GM12878 (cell line): ENCODE data around the gene TGIF2. TPM values are rescaled to one million over a fixed set of nuclear protein-coding genes. Genes with fewer than 3 reads are reported as not detected.

Experiments used
- ATAC-seq: fragments of 200-7000 bp; cut with Tn5 transposase; 3 replicates; pipeline ENCODE4 v1.9.1; 2020; ENCODE audit warnings: mild to moderate bottlenecking, moderate library complexity
- BruUV-seq: library from RNA; stranded (reverse); fragments of 400-500 nt; replicated peaks from 2 replicates; lab custom pipeline; 2021; lab: Mats Ljungman, UMichigan
- CTCF ChIA-PET: fragments of 300-600 bp; sonication (Branson Sonifier 250); formaldehyde crosslinking; extraction: SDS; loops from one replicate; lab custom pipeline; 2021; ENCODE audit warnings: inconsistent platforms; lab: Yijun Ruan, JAX
- POLR2A ChIA-PET: fragments of 350-600 bp; formaldehyde crosslinking; extraction: SDS; loops from one replicate; lab custom pipeline; 2021; ENCODE audit warnings: inconsistent platforms; lab: Charles Lee
- RAD21 ChIA-PET: fragments of 300-600 bp; sonication (Branson Sonifier 250); formaldehyde crosslinking; loops from one replicate; lab custom pipeline; 2023; ENCODE audit warnings: antibody characterized with exemption; ENCODE audit not compliant: unreplicated experiment; lab: Charles Lee
- SMC1A ChIA-PET: fragments of 300-600 bp; sonication (Branson Sonifier 250); formaldehyde crosslinking; loops from one replicate; lab custom pipeline; 2023; ENCODE audit not compliant: unreplicated experiment, uncharacterized antibody; lab: Charles Lee
- DNase-seq: peaks from one replicate; pipeline ENCODE4 v3.0.0-alpha.2; 2011; ENCODE audit warnings: low read depth, low spot score
- FAIRE-seq: peaks from 3 replicates; lab custom pipeline; 2011; peaks lifted over from hg19 to GRCh38; lab: Jason Lieb, UNC
- H2AFZ ChIP-seq: 2 replicates; pipeline ENCODE4 v1.6.0; 2011; ENCODE audit warnings: low read depth, low read length, control low read depth; ENCODE audit not compliant: control insufficient read depth
- H3K27ac ChIP-seq: 2 replicates; pipeline ENCODE4 v1.5.1; 2011; ENCODE audit warnings: control low read depth; ENCODE audit not compliant: control insufficient read depth, insufficient read depth
- H3K27me3 ChIP-seq, 2 experiments: replicated peaks in 1 of 2; 2 replicates each; pipeline versions ENCODE4 v1.6.0 to v1.6.1; 2011; ENCODE audit warnings: low read length in 1 of 2; ENCODE audit not compliant: control insufficient read depth in 2 of 2, insufficient read depth in 2 of 2
- H3K36me3 ChIP-seq, 2 experiments: 2 replicates each; pipeline ENCODE4 v1.5.1; 2011; ENCODE audit warnings: low read length in 1 of 2; ENCODE audit not compliant: control insufficient read depth in 2 of 2, insufficient read depth in 2 of 2
- H3K4me1 ChIP-seq: 2 replicates; pipeline ENCODE4 v1.6.1; 2011; ENCODE audit warnings: mild to moderate bottlenecking, low read length, moderate library complexity, mixed read lengths; ENCODE audit not compliant: control insufficient read depth, insufficient read depth
- H3K4me2 ChIP-seq: 2 replicates; pipeline ENCODE4 v1.6.0; 2011; ENCODE audit warnings: control low read depth; ENCODE audit not compliant: control insufficient read depth, insufficient read depth
- H3K4me3 ChIP-seq: fragments of 200-600 bp; sonication (generic); 2 replicates; pipeline ENCODE4 v1.5.1; 2016
- H3K79me2 ChIP-seq: 2 replicates; pipeline ENCODE4 v1.6.0; 2011; ENCODE audit warnings: low read length; ENCODE audit not compliant: control insufficient read depth, insufficient read depth
- H3K9ac ChIP-seq: 2 replicates; pipeline ENCODE4 v1.8.0; 2011; ENCODE audit warnings: low read length, control low read depth, mixed read lengths; ENCODE audit not compliant: control insufficient read depth, insufficient read depth
- H3K9me3 ChIP-seq: replicated peaks from 3 replicates; pipeline ENCODE4 v1.5.1; 2011; ENCODE audit warnings: mild to moderate bottlenecking, low read length; ENCODE audit not compliant: control insufficient read depth, insufficient read depth
- H4K20me1 ChIP-seq: 2 replicates; pipeline ENCODE4 v1.6.0; 2011; ENCODE audit not compliant: control insufficient read depth, insufficient read depth
- BMI1 ChIP-seq: fragments of 450-650 bp; IDR thresholded peaks from 2 replicates; pipeline ENCODE4 v1.6.1; 2016; ENCODE audit warnings: mild to moderate bottlenecking, moderate library complexity, borderline replicate concordance
- CBFB ChIP-seq: IDR thresholded peaks from 2 replicates; pipeline ENCODE4 v1.6.1; 2016; ENCODE audit warnings: antibody characterized with exemption, low read depth
- CHD1 ChIP-seq: IDR thresholded peaks from 2 replicates; pipeline ENCODE4 v1.6.1; 2012; ENCODE audit warnings: low read depth, low read length, improper control_type of control experiment
- IRF3 ChIP-seq: fragments of 450-650 bp; IDR thresholded peaks from 2 replicates; pipeline ENCODE4 v1.6.1; 2014; ENCODE audit warnings: mild to moderate bottlenecking
- JUNB ChIP-seq: IDR thresholded peaks from 2 replicates; pipeline ENCODE4 v1.6.1; 2016; ENCODE audit warnings: antibody characterized with exemption, mild to moderate bottlenecking
- NR2F1 ChIP-seq: fragments of 450-650 bp; conservative IDR thresholded peaks from 2 replicates; pipeline ENCODE4 v1.6.1; 2017; ENCODE audit warnings: mild to moderate bottlenecking
- POLR2A ChIP-seq: IDR thresholded peaks from 2 replicates; pipeline ENCODE4 v1.6.1; 2011; ENCODE audit warnings: low read depth, mild to moderate bottlenecking, low read length
- POLR2AphosphoS2 ChIP-seq: IDR thresholded peaks from 2 replicates; pipeline ENCODE4 v1.6.1; 2011; ENCODE audit warnings: low read depth, mild to moderate bottlenecking, low read length, improper control_type of control experiment, moderate library complexity
- STAT1 ChIP-seq: fragments of 450-650 bp; conservative IDR thresholded peaks from 2 replicates; pipeline ENCODE4 v1.6.1; 2014; ENCODE audit warnings: antibody characterized with exemption, mild to moderate bottlenecking
- TARDBP ChIP-seq: IDR thresholded peaks from 2 replicates; pipeline ENCODE4 v1.6.1; 2016; ENCODE audit warnings: borderline replicate concordance
- TCF12 ChIP-seq: IDR thresholded peaks from 2 replicates; pipeline ENCODE4 v1.6.1; 2011; ENCODE audit warnings: low read depth, mild to moderate bottlenecking, low read length
- USF1 ChIP-seq: IDR thresholded peaks from 2 replicates; pipeline ENCODE4 v1.6.1; 2011; ENCODE audit warnings: borderline replicate concordance, low read depth, mild to moderate bottlenecking, moderate library complexity, mixed read lengths, low read length; ENCODE audit not compliant: insufficient read depth; ENCODE audit errors: extremely low read length
- USF2 ChIP-seq: IDR thresholded peaks from 2 replicates; pipeline ENCODE4 v1.6.1; 2011; ENCODE audit warnings: low read depth, low read length, improper control_type of control experiment, borderline replicate concordance
- ZNF207 ChIP-seq: fragments of 450-650 bp; IDR thresholded peaks from 2 replicates; pipeline ENCODE4 v1.6.1; 2014; ENCODE audit warnings: antibody characterized with exemption, mild to moderate bottlenecking, borderline replicate concordance
- WGBS: methylation state at CpG from one replicate; pipeline ENCODE4 v1.1.6; 2016; ENCODE audit warnings: low lambda C conversion rate; ENCODE audit not compliant: insufficient replicate concordance, insufficient coverage; ENCODE audit errors: missing lambda C conversion rate; 5-methylcytosine and 5-hydroxymethylcytosine counted together
- in situ Hi-C: fragments of 300-500 bp; cut with MboI; formaldehyde crosslinking; loops from 9 replicates; pipeline ENCODE4 v1.14.3; 2018; ENCODE audit warnings: mixed read lengths
- intact Hi-C: fragments of 100-400 bp; cut with micrococcal nuclease; formaldehyde crosslinking; loops from one replicate; pipeline ENCODE4 v1.14.2; 2022; ENCODE audit not compliant: unreplicated experiment
- polyA plus RNA-seq, 11 experiments: library from polyadenylated mRNA; depleted of rRNA in 4 of 11; unstranded in 6 of 11; stranded (reverse) in 5 of 11; fragments of >200 nt; fragmentation: Nextera tagmentation in 4 of 11; fragmentation: Illumina TruSeq in 1 of 11; extraction: Ambion mirVana in 4 of 11; extraction: Trizol in 1 of 11; gene quantifications; 1 replicate in 1 of 11; 2 replicates in 10 of 11; pipeline versions ENCODE4 v1.2.1 to v1.2.3, GENCODE V29; 2011 to 2016; ENCODE audit warnings: inconsistent platforms in 2 of 11, missing spikeins in 2 of 11, low read depth in 1 of 11
- total RNA-seq, 4 experiments: library from RNA; depleted of rRNA in 3 of 4; stranded (reverse); fragments of >200 nt in 3 of 4; fragmentation: Illumina TruSeq in 1 of 4; extraction: Trizol in 1 of 4; gene quantifications; 2 replicates each; pipeline versions ENCODE4 v1.2.1 to v1.2.3, GENCODE V29; 2013 to 2021

The TGIF2 gene
- total and polyA plus RNA-seq, 10 of the 15 experiments (the other 5 are each of a cell fraction or from before 2014, with no cell fraction given) = 13.1 to 47.1 (median 36.6) TPM

- no peaks in the 10 kb centered on the region for H3K36me3 ChIP-seq
- CTCF ChIA-PET = interaction anchor here (0.6 kb wide), 1 partner anchor 87 kb away, joined by 3 read pairs; no protein-coding TSS in a partner anchor
- H3K4me2 ChIP-seq = no peak overlapping the region
- H2AFZ ChIP-seq = no peak overlapping the region
- H3K4me3 ChIP-seq = no peak overlapping the region
- H3K4me1 ChIP-seq = no peaks in the 10 kb centered on the region; the same call in 1 of the 2 replicates
- POLR2A ChIA-PET = no interaction called here
- RAD21 ChIA-PET = interaction anchor here (1.1 kb wide), 1 partner anchor 321 kb away, joined by 3 read pairs; no protein-coding TSS in a partner anchor
- no peak overlapping the region for H3K9ac ChIP-seq
- H3K27ac ChIP-seq = no peak overlapping the region
- intact Hi-C loops = no loop called here
- ATAC-seq = no peak
- in situ Hi-C loops = no loop called here
- DNase-seq = no peak
- H3K79me2 ChIP-seq = no peaks in the 10 kb centered on the region; the same call in 1 of the 2 replicates
- no TSS peak for BruUV-seq
- TF ChIP-seq BMI1 (no peak), ZNF207 (no peak), TCF12 (no peak), IRF3 (no peak), STAT1 (no peak), POLR2AphosphoS2 (no peak), POLR2A (no peak), NR2F1 (no peak), USF2 (no peak), JUNB (no peak), USF1 (no peak), TARDBP (no peak), CBFB (no peak), CHD1 (no peak)
- no peaks in the 10 kb centered on the region for H3K9me3 ChIP-seq
- no peak for FAIRE-seq
- no peaks in the 10 kb centered on the region for H4K20me1 ChIP-seq
- WGBS = 68% methylated on average over 14 of the region's 14 CpGs
- SMC1A ChIA-PET = no interaction called here
- H3K27me3 ChIP-seq = no peaks in the 10 kb centered on the region
Observed at GRCh38 chr20:36543184-36544133, 29.9 kb upstream of the TGIF2 start.
